ENCODE data around the gene KBTBD4.
"Not testable (repeated sequence)": the region's sequence is repeated elsewhere in the genome, so short reads cannot be mapped to it uniquely, and the experiment has no call there.

KBTBD4 gene

GRCh38 chr11:47558695-47559094 lies 20.1 kb downstream of the KBTBD4 start:
- no peak for DNase-seq

GRCh38 chr11:47557004-47557403 lies 21.8 kb downstream of the KBTBD4 start:
- DNase-seq: not testable (repeated sequence)

GRCh38 chr11:47553406-47553743 lies 25.4 kb downstream of the KBTBD4 start:
- DNase-seq: no peak

GRCh38 chr11:47552566-47553405 lies 26.0 kb downstream of the KBTBD4 start, which contains the start of gene CELF1:
CELF1 (minus strand) TSS chr11:47553132; CDS start chr11:47499523, 53,609 bp downstream.
- DNase-seq: peak; percentile 94

DNA sequence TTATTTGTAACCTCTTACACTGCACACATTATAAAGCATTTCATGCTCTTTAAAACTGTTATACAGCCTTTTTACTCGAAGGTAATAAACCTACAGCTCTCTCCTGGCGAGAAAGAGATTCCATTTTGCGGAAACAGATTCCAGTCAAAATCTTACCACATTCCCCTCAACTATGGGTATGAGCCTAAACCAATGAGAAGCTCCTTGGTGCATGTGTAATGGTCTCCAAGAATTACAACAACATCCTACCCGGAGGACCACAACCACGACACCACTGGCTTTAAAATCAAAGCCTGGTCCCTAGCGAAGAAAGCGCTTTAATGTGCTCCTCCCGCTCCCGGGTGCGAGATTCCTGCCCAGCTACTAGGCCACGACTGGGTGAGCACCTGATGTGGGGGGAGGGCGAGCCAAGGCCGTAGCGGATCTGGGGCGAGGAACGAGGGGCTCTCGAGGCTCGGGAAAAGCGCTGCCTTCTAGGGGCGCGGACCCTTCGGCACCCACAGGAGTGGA lies 26.7 kb downstream of the KBTBD4 start:
- no peak for DNase-seq

DNA sequence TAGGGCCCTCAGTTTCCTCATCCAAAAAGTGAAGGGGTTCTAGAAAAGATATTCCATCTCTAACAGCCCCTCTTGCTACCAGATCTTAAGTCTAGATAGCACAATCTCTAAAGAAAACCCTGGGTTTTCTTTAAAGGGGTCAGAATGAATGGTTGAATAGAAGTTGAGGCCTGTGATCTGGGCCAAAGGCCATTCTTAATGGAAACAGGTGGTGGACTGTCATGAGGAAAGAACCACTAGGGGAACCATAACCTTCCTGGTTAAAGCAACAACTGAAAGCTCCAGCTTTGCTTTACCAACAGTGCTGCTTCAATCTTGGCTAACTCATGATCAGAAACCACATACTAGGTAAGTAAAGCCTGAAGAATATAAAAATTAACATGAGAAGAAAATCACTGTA lies 27.7 kb downstream of the KBTBD4 start:
- no peak for DNase-seq

DNA sequence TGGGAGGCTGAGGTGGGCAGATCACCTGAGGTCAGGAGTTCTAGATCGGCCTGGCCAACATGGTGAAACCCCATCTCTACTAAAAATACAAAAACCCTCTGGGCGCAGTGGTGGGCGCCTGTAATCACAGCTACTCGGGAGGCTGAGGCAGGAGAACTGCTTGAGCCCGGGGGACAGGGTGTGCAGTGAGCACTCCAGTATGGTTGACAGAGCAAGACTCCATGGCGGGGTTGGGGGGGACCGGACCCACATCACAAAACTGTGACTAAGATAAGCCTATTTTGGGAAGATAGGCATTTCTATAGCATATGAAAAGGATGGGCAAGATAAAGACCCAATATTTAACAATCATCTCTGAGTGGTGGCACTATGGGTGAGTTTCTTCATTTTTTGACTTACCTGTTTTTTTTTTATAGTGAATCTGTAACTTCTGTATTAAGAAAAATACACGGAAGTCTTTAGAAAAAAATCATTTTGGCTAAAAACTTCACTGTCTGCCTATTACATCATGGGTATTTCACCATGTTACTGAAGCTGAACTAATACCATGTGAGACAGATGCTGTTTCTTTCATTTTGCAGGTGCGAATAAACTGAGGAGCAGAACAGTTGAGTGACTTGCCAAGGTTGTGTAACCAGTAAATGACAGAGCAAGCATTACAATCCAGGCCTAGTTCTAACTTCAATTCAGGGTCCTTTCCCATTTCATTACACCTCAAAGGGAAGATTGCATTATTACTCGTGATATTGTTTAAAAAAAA lies 28.3 kb downstream of the KBTBD4 start:
- no peak for DNase-seq

GRCh38 chr11:47546274-47546673 lies 32.5 kb downstream of the KBTBD4 start:
- not testable (repeated sequence) for DNase-seq

DNA sequence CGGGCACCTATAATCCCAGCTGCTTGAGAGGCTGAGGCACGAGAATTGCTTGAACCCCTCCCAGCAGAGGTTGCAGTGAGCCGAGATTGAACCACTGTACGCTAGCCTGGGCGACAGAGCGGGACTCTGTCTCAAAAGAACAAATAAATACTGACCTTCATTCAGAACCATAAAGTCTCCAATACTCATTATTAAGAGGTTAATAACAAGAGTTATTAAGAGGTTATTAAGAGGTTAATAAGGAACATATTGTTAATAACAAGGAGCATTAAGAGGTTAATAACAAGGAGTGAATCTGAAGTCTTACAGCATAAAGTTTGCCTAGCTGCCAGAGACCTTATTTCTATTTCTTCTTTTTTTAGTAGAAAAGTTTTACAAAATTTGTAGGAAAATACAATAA lies 33.5 kb downstream of the KBTBD4 start:
- DNase-seq: no peak

DNA sequence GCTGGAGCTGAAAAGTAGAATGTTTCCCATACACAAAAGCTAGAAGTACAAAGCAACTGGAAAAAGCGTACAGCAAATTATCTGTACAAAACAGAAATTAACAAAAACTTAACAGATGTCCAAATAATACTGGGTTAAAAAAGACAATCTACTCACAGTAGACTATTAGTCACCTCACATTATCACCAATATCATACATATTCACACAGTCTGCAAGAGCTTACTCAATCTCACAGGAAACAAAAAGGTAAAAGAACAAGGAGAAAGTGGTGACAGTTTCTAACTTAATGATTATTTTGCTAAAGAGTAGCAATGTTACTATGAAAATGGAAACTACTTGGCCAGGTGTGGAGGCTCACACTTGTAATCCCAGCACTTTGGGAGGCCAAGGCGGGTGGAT lies 37.7 kb downstream of the KBTBD4 start:
- DNase-seq: no peak

DNA sequence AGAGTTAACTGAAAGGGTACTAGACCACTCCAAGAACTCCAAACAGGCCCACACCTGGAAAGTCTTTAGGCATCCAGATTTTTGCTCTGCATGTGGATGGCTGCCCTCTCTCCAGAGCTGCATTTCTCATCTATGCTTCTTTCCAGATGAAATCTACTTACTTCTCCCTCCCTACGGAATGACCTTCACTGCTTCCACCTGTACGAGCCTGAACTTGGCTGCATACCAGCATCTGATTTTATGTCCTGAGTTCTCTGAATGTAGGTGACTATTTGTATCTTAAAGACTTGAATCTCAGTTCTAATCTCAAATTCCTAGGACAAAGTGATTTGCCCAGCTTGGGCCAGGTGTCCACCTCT lies 39.1 kb downstream of the KBTBD4 start:
- DNase-seq: no peak

GRCh38 chr11:47538741-47539565 lies 39.8 kb downstream of the KBTBD4 start:
- no peak for DNase-seq

DNA sequence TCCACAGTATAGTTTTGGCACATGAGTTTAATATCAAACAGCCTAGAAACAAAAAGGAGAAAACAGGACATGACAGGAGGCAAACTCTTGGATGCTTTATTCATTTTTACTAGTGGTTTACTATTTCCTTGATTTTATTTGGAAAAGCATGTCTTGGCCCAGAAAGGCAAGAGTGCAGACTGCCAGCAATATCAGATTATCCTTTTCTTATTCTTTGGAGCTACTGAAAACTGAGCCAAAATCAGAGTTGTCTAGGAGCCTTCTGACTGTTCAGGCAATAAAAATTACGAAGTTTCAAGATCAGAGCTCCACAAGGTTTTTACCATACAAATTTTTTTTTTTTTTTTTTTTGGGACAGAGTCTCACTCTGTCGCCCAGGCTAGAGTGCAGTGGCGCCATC lies 41.9 kb downstream of the KBTBD4 start:
- DNase-seq: no peak

- DNase-seq: no peak
Observed at GRCh38 chr11:47534704-47535251, 44.0 kb downstream of the KBTBD4 start.

- no peak for DNase-seq
Observed at GRCh38 chr11:47533690-47534151, 45.0 kb downstream of the KBTBD4 start.

GRCh38 chr11:47532597-47533213 lies 46.1 kb downstream of the KBTBD4 start:
- DNase-seq: no peak

DNA sequence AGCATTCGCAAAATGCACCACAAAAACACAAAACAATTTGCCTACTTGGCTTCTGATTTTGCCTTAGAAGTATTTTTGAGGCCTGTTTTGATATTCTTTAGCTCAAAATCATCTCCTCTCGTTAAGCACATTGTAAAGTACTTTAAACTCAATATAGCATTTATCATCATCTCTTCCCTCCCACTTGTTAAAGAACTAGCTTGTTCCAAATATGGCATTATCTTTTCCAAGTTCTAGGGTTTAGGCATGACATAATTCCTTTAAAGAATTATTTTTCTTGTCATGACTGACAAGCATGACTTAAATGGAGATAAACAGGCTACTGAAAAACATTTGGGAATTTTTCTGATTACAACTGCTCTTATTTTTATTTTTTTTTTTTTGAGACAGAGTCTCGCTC lies 47.1 kb downstream of the KBTBD4 start:
- no peak for DNase-seq

DNA sequence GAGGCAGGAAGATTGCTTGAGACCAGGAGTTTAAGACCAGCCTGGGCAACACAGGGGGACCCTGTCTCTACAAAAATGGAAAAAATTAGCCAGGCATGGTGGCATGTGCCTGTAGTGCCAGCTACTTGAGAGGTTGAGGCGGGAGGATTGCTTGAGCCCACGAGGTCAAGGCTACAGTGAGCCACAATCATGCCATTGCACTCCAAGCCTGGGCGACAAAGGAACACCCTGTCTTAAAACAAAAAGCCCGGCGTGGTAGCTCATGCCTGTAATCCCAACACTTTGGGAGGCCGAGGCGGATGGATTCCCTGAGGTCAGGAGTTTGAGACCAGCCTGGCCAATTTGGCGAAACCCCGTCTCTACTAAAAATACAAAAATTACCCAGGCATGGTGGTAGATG lies 48.0 kb downstream of the KBTBD4 start:
- DNase-seq: not testable (repeated sequence)

DNA sequence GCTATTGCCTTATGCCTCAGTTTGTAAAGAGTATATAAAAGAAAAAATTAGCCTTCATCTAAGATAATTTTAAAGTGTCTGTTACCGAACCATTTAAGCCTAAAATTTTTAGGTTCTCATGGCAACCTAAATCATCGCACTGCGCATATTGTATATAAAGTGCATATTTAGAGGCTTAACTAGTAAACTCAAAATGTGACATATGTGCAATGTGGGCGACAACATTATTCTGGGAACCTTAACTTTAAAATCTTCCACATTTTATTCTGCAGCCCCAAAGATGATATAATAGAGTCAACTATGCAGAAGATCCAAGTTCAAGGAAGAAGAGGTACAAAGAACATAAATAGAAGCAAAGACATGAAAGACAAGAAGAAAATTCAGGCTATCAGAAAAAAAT lies 48.8 kb downstream of the KBTBD4 start:
- no peak for DNase-seq

- DNase-seq: no peak
Observed at GRCh38 chr11:47527186-47527585, 51.6 kb downstream of the KBTBD4 start.

DNA sequence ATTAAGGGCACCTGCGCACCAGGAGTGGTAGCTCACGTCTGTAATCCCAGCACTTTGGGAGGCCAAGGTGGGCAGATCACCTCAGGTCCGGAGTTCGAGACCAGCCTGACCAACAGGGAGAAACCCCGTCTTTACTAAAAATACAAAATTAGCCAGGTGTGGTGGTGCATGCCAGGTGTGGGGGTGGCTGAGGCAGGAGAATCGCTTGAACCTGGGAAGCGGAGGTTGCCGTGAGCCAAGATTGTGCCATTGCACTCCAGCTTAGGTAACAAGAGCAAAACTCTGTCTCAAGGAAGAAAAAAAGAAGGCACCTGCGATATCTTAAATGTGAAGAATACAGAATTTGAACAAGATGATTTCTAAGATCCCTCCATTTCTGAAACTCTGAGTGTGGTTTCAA lies 52.7 kb downstream of the KBTBD4 start:
- DNase-seq: not testable (repeated sequence)

DNA sequence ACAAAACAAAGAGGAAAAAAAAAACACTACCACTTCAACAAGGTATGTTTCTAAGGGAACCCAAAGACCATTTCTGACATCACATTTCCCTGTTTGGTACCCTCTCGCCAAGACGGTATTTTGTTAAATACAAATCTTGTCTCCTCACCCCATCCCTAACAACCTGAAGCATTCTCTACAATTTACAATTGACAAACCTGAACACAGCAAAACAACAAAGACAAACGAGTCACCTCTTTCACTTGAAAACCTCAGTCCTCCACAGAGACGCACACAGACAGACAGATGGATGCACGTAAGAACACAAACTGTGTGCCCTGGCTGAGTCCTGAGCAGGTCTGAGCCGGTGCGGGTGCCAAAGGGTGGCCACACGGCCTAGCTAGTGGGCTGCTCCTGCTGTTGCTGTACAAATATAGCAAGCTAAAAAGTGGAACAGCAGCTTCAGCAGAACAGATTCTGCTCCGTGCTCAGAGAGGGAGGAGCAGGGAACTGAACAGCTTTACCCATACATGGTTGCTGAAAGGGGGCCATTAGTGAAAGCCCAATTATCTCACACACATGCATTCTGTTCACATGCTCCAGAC lies 54.4 kb downstream of the KBTBD4 start:
- peak; percentile 48 for DNase-seq
